ENCODE measurements around the gene RPS3.

- no peak for TF ChIP-seq CTCF (IDR thresholded peaks at IDR 0.05)
- no peak for TF ChIP-seq EP300 (IDR thresholded peaks at IDR 0.05)
- TF ChIP-seq POLR2A (IDR thresholded peaks at IDR 0.05): no peak
These were observed 412 bp upstream of the RPS3 start for GRCh38 chr11:75398906-75399305.
